ENCODE measurements around the gene TCF12. TPM values are rescaled to one million over a fixed set of nuclear protein-coding genes. Genes with fewer than 3 reads are reported as not detected.
"Not testable (repeated sequence)": the region's sequence is repeated elsewhere in the genome, so short reads cannot be mapped to it uniquely, and the experiment has no call there.

The TCF12 gene
- total RNA-seq, 2 experiments from 2014 or later: 76.4 to 78.1 TPM

GRCh38 chr15:56942118-56942517 is 23.7 kb downstream of the TCF12 start:
- POLR2A ChIA-PET: no interaction called here
- Mint-ChIP-seq H3K4me1 (peaks cover 1% of the 10 kb centered on the region), H3K9me3 (peaks cover 3% of the 10 kb centered on the region)

GRCh38 chr15:56943403-56943802 is 25.0 kb downstream of the TCF12 start:
- POLR2A ChIA-PET: interaction anchor here (0.8 kb wide), 1 partner anchor 9 kb away, joined by 3 read pairs; no protein-coding TSS in a partner anchor

More at GRCh38 chr15:56942118-56942517, 23.7 kb downstream of the TCF12 start:
- no peak for DNase-seq
- no peak for ATAC-seq (ENCODE audit: low read depth)
- Mint-ChIP-seq H3K4me3 (no peak overlapping the region), H3K27ac (no peak overlapping the region), H3K36me3 (peaks cover 27% of the 10 kb centered on the region), H3K27me3 (no peaks in the 10 kb centered on the region)

GRCh38 chr15:56944485-56944884 is 26.0 kb downstream of the TCF12 start:
- no peaks in the 10 kb centered on the region for H3K27me3 Mint-ChIP-seq
- no peak overlapping the region for H3K27ac Mint-ChIP-seq
- no peak overlapping the region for H3K4me3 Mint-ChIP-seq
- peaks cover 2% of the 10 kb centered on the region for H3K9me3 Mint-ChIP-seq
- ATAC-seq (ENCODE audit: low read depth) (no peak), DNase-seq (no peak)
- H3K4me1 Mint-ChIP-seq: peaks cover 6% of the 10 kb centered on the region
- POLR2A ChIA-PET: no interaction called here
- H3K36me3 Mint-ChIP-seq: peaks cover 21% of the 10 kb centered on the region

More at GRCh38 chr15:56943403-56943802, 25.0 kb downstream of the TCF12 start:
- H3K9me3 Mint-ChIP-seq: peaks cover 2% of the 10 kb centered on the region
- peaks cover 28% of the 10 kb centered on the region for H3K36me3 Mint-ChIP-seq
- peaks cover 3% of the 10 kb centered on the region for H3K4me1 Mint-ChIP-seq
- no peak overlapping the region for H3K27ac Mint-ChIP-seq
- ATAC-seq (ENCODE audit: low read depth) (no peak), DNase-seq (no peak)
- H3K27me3 Mint-ChIP-seq: no peaks in the 10 kb centered on the region
- H3K4me3 Mint-ChIP-seq: no peak overlapping the region

- DNase-seq: no peak
- ATAC-seq (ENCODE audit: low read depth): no peak
- Mint-ChIP-seq H3K27me3 (no peaks in the 10 kb centered on the region), H3K27ac (no peak overlapping the region), H3K4me3 (no peak overlapping the region), H3K4me1 (peaks cover 6% of the 10 kb centered on the region), H3K9me3 (peaks cover 2% of the 10 kb centered on the region), H3K36me3 (peaks cover 22% of the 10 kb centered on the region)
- POLR2A ChIA-PET: no interaction called here
Measured at GRCh38 chr15:56946150-56946549, 27.7 kb downstream of the TCF12 start.

- H3K27ac Mint-ChIP-seq: no peak overlapping the region
Measured at GRCh38 chr15:56948000-56948763, 29.7 kb downstream of the TCF12 start.

GRCh38 chr15:56948764-56949101 is 30.3 kb downstream of the TCF12 start:
- H3K9me3 Mint-ChIP-seq: peaks cover 5% of the 10 kb centered on the region
- peaks cover 6% of the 10 kb centered on the region for H3K4me1 Mint-ChIP-seq
- ATAC-seq (ENCODE audit: low read depth) (no peak), DNase-seq (no peak)
- no peak overlapping the region for H3K27ac Mint-ChIP-seq
- H3K36me3 Mint-ChIP-seq: peaks cover 26% of the 10 kb centered on the region
- H3K27me3 Mint-ChIP-seq: no peaks in the 10 kb centered on the region
- no peak overlapping the region for H3K4me3 Mint-ChIP-seq
- POLR2A ChIA-PET: no interaction called here

More at GRCh38 chr15:56948000-56948763, 29.7 kb downstream of the TCF12 start:
- Mint-ChIP-seq H3K4me1 (peaks cover 6% of the 10 kb centered on the region), H3K27me3 (no peaks in the 10 kb centered on the region), H3K36me3 (peaks cover 26% of the 10 kb centered on the region), H3K4me3 (no peak overlapping the region), H3K9me3 (peaks cover 4% of the 10 kb centered on the region)
- ATAC-seq (ENCODE audit: low read depth) (no peak), DNase-seq (no peak)
- POLR2A ChIA-PET: no interaction called here

- Mint-ChIP-seq H3K27ac (no peak overlapping the region), H3K4me1 (peaks cover 6% of the 10 kb centered on the region), H3K36me3 (peaks cover 32% of the 10 kb centered on the region), H3K27me3 (no peaks in the 10 kb centered on the region), H3K4me3 (no peak overlapping the region), H3K9me3 (peaks cover 15% of the 10 kb centered on the region)
- POLR2A ChIA-PET: no interaction called here
- no peak for DNase-seq
- no peak for ATAC-seq (ENCODE audit: low read depth)
Measured at GRCh38 chr15:56950979-56951378, 32.5 kb downstream of the TCF12 start.

GRCh38 chr15:56953790-56954189 is 35.3 kb downstream of the TCF12 start:
- H3K4me1 Mint-ChIP-seq: peaks cover 6% of the 10 kb centered on the region
- no peaks in the 10 kb centered on the region for H3K27me3 Mint-ChIP-seq
- no peak overlapping the region for H3K27ac Mint-ChIP-seq
- peaks cover 21% of the 10 kb centered on the region for H3K36me3 Mint-ChIP-seq
- DNase-seq (no peak), ATAC-seq (ENCODE audit: low read depth) (no peak)
- H3K4me3 Mint-ChIP-seq: no peak overlapping the region
- H3K9me3 Mint-ChIP-seq: peaks cover 15% of the 10 kb centered on the region
- POLR2A ChIA-PET: no interaction called here

- POLR2A ChIA-PET; ATAC-seq (ENCODE audit: low read depth); H3K4me3 Mint-ChIP-seq; DNase-seq; H3K27ac Mint-ChIP-seq; H3K27me3 Mint-ChIP-seq: not testable (repeated sequence)
- Mint-ChIP-seq H3K4me1 (peaks cover 11% of the 10 kb centered on the region), H3K9me3 (peaks cover 15% of the 10 kb centered on the region), H3K36me3 (peaks cover 21% of the 10 kb centered on the region)
Measured at GRCh38 chr15:56955011-56955410, 36.6 kb downstream of the TCF12 start.

GRCh38 chr15:56956538-56956937 is 38.1 kb downstream of the TCF12 start:
- POLR2A ChIA-PET: no interaction called here
- no peak for ATAC-seq (ENCODE audit: low read depth)
- Mint-ChIP-seq H3K27ac (no peak overlapping the region), H3K36me3 (peaks cover 16% of the 10 kb centered on the region), H3K4me3 (no peak overlapping the region), H3K4me1 (peaks cover 11% of the 10 kb centered on the region), H3K27me3 (no peaks in the 10 kb centered on the region), H3K9me3 (peaks cover 15% of the 10 kb centered on the region)
- no peak for DNase-seq

- peaks cover 12% of the 10 kb centered on the region for H3K9me3 Mint-ChIP-seq
- POLR2A ChIA-PET: interaction anchor here (0.6 kb wide), 1 partner anchor 256 kb away, joined by 5 read pairs; no protein-coding TSS in a partner anchor
- H3K27ac Mint-ChIP-seq: no peak overlapping the region
- ATAC-seq (ENCODE audit: low read depth): no peak
- H3K36me3 Mint-ChIP-seq: peaks cover 17% of the 10 kb centered on the region
- no peaks in the 10 kb centered on the region for H3K27me3 Mint-ChIP-seq
- H3K4me1 Mint-ChIP-seq: peaks cover 13% of the 10 kb centered on the region
- DNase-seq: no peak
- H3K4me3 Mint-ChIP-seq: no peak overlapping the region
Measured at GRCh38 chr15:56957812-56958406, 39.5 kb downstream of the TCF12 start.

GRCh38 chr15:56959318-56959648 is 40.8 kb downstream of the TCF12 start:
- ATAC-seq (ENCODE audit: low read depth): no peak
- H3K9me3 Mint-ChIP-seq: peaks cover 9% of the 10 kb centered on the region
- no peaks in the 10 kb centered on the region for H3K27me3 Mint-ChIP-seq
- no peak for DNase-seq
- H3K27ac Mint-ChIP-seq: no peak overlapping the region
- no peak overlapping the region for H3K4me3 Mint-ChIP-seq
- POLR2A ChIA-PET: no interaction called here
- H3K36me3 Mint-ChIP-seq: peaks cover 16% of the 10 kb centered on the region
- H3K4me1 Mint-ChIP-seq: peaks cover 19% of the 10 kb centered on the region

GRCh38 chr15:56960116-56960515 is 41.7 kb downstream of the TCF12 start:
- Mint-ChIP-seq H3K27me3 (no peaks in the 10 kb centered on the region), H3K4me3 (no peak overlapping the region), H3K36me3 (peaks cover 11% of the 10 kb centered on the region), H3K27ac (no peak overlapping the region), H3K4me1 (peaks cover 20% of the 10 kb centered on the region), H3K9me3 (peaks cover 4% of the 10 kb centered on the region)
- ATAC-seq (ENCODE audit: low read depth) (no peak), DNase-seq (no peak)
- POLR2A ChIA-PET: no interaction called here

GRCh38 chr15:56963126-56963525 is 44.7 kb downstream of the TCF12 start:
- Mint-ChIP-seq H3K36me3 (peaks cover 5% of the 10 kb centered on the region), H3K4me1 (peaks cover 20% of the 10 kb centered on the region), H3K27me3 (no peaks in the 10 kb centered on the region), H3K27ac (no peak overlapping the region), H3K4me3 (no peak overlapping the region), H3K9me3 (no peaks in the 10 kb centered on the region)
- DNase-seq: no peak
- POLR2A ChIA-PET: no interaction called here
- ATAC-seq (ENCODE audit: low read depth): no peak

Measured in activated naive CD8-positive, alpha-beta T cell treated with anti-CD3 and anti-CD28 coated beads, Interleukin-2, amount 10 ng/mL, durations not matched to agents 7 days and 5 days (primary cell).